Activated CD8-positive, alpha-beta T cell treated with anti-CD3 and anti-CD28 coated beads for 36 hours (primary cell): ENCODE measurements around the gene MAST2. TPM values are rescaled to one million over a fixed set of nuclear protein-coding genes. Genes with fewer than 3 reads are reported as not detected.

Experiments
- ATAC-seq: fragments of 200-7000 bp; cut with Tn5 transposase; one replicate; pipeline ENCODE4 v1.10.0; 2021; ENCODE audit warnings: mild to moderate bottlenecking, moderate library complexity
- CTCF ChIA-PET: fragments of 350-600 bp; sonication (Branson Sonifier 250); formaldehyde crosslinking; loops from one replicate; lab custom pipeline; 2021; ENCODE audit warnings: antibody characterized with exemption; lab: Charles Lee
- POLR2A ChIA-PET: fragments of 350-600 bp; sonication (Branson Sonifier 250); formaldehyde crosslinking; loops from one replicate; lab custom pipeline; 2021; ENCODE audit warnings: antibody characterized with exemption; lab: Charles Lee
- DNase-seq: peaks from one replicate; pipeline ENCODE4 v3.0.0-alpha.2; 2020
- H3K27ac Mint-ChIP-seq: one replicate; pipeline ENCODE4 v1.8.0; 2021; ENCODE audit warnings: mild to moderate bottlenecking, mixed read lengths
- H3K27me3 Mint-ChIP-seq: one replicate; pipeline ENCODE4 v1.8.0; 2021; ENCODE audit warnings: mixed read lengths
- H3K36me3 Mint-ChIP-seq: one replicate; pipeline ENCODE4 v1.8.0; 2021; ENCODE audit warnings: low read depth, mixed read lengths
- H3K4me1 Mint-ChIP-seq: one replicate; pipeline ENCODE4 v1.8.0; 2021; ENCODE audit warnings: low read depth, mixed read lengths
- H3K4me3 Mint-ChIP-seq: one replicate; pipeline ENCODE4 v1.8.0; 2021; ENCODE audit warnings: mild to moderate bottlenecking, moderate library complexity, mixed read lengths
- H3K9me3 Mint-ChIP-seq: one replicate; pipeline ENCODE4 v1.8.0; 2021; ENCODE audit warnings: mixed read lengths
- CTCF ChIP-seq: fragments of 200-600 bp; IDR thresholded peaks from one replicate; pipeline ENCODE4 v1.8.0; 2022; ENCODE audit warnings: antibody characterized with exemption, mild to moderate bottlenecking
- intact Hi-C: fragments of 100-400 bp; cut with micrococcal nuclease; formaldehyde crosslinking; loops from one replicate; pipeline ENCODE4 v1.10.0; 2022
- total RNA-seq, 2 experiments: library from RNA; stranded (reverse); gene quantifications; one replicate each; pipeline ENCODE4 v1.2.3, GENCODE V29; 2021

MAST2 gene
- total RNA-seq, 2 experiments from 2014 or later, result 18.2 to 19.5 TPM

GRCh38 chr1:46083579-46083978 lies 280.2 kb downstream of the MAST2 start:
- ATAC-seq (no peak), DNase-seq (no peak)
- CTCF ChIA-PET, result interaction anchor here (1.4 kb wide), 1 partner anchor 11 kb away, joined by 4 read pairs; no protein-coding TSS in a partner anchor
- H3K9me3 Mint-ChIP-seq, result no peaks in the 10 kb centered on the region
- H3K4me3 Mint-ChIP-seq, result no peak overlapping the region
- intact Hi-C loops, result no loop called here
- POLR2A ChIA-PET, result interaction anchor here (1.0 kb wide), 1 partner anchor 86 kb away, joined by 3 read pairs; no protein-coding TSS in a partner anchor
- no peak for TF ChIP-seq CTCF
- H3K4me1 Mint-ChIP-seq, result no peaks in the 10 kb centered on the region
- peaks cover 6% of the 10 kb centered on the region for H3K27me3 Mint-ChIP-seq
- H3K27ac Mint-ChIP-seq, result no peak overlapping the region
- no peaks in the 10 kb centered on the region for H3K36me3 Mint-ChIP-seq

GRCh38 chr1:46084553-46085451 lies 281.4 kb downstream of the MAST2 start:
- DNase-seq (no peak), ATAC-seq (no peak)
- Mint-ChIP-seq H3K4me1 (no peaks in the 10 kb centered on the region), H3K27ac (no peak overlapping the region), H3K9me3 (no peaks in the 10 kb centered on the region), H3K4me3 (no peak overlapping the region), H3K36me3 (no peaks in the 10 kb centered on the region), H3K27me3 (peaks cover 6% of the 10 kb centered on the region)
- TF ChIP-seq CTCF, result no peak
- intact Hi-C loops, result no loop called here
- POLR2A ChIA-PET, result interaction anchor here (1.0 kb wide), 1 partner anchor 84 kb away, joined by 3 read pairs; no protein-coding TSS in a partner anchor
- CTCF ChIA-PET, result interaction anchor here (1.4 to 1.5 kb wide), 2 partner anchors 12 to 19 kb away, joined by 3 to 4 read pairs; no protein-coding TSS in a partner anchor

Other genes with a start within 250 kb of the MAST2 start
- 100 to 1,000 TPM; 227 to 246 TPM for gene NASP, start 219.6 kb upstream of the MAST2 start, total RNA-seq
- gene CCDC17, start 179.6 kb upstream of the MAST2 start, total RNA-seq, result 1 to 10 TPM; 1.7 to 1.9 TPM
- 100 to 1,000 TPM in 1 of 2 experiments, 10 to 100 TPM in 1; 95.7 to 105 TPM for gene GPBP1L1, start 117.1 kb upstream of the MAST2 start, total RNA-seq
- 10 to 100 TPM; 30.9 to 35.7 TPM for gene TMEM69, start 115.4 kb upstream of the MAST2 start, total RNA-seq
- 10 to 100 TPM; 14.7 to 16.7 TPM for gene IPP, start 53.0 kb upstream of the MAST2 start, total RNA-seq